Activated T-cell treated with anti-CD3 and anti-CD28 coated beads for 1 hour (primary cell): Measurements from ENCODE around the gene SYNGAP1.
"Not testable (repeated sequence)": the region's sequence is repeated elsewhere in the genome, so short reads cannot be mapped to it uniquely, and the experiment has no call there.

Experiments used
- DNase-seq: peaks from one replicate; pipeline ENCODE4 v3.0.0-alpha.2; 2020; ENCODE audit warnings: low read depth

The SYNGAP1 gene

GRCh38 chr6:33481192-33481591, 61.3 kb downstream of the SYNGAP1 start:
- DNase-seq = no peak

- DNase-seq = not testable (repeated sequence)
Observed at GRCh38 chr6:33482620-33483019, 62.8 kb downstream of the SYNGAP1 start.

- no peak for DNase-seq
Observed at GRCh38 chr6:33483678-33484077, 63.8 kb downstream of the SYNGAP1 start.

GRCh38 chr6:33484673-33485262, 64.9 kb downstream of the SYNGAP1 start:
- not testable (repeated sequence) for DNase-seq

GRCh38 chr6:33485680-33486079, 65.8 kb downstream of the SYNGAP1 start:
- DNase-seq = not testable (repeated sequence)

- DNase-seq = no peak
Observed at GRCh38 chr6:33488339-33488738, 68.5 kb downstream of the SYNGAP1 start.

GRCh38 chr6:33490198-33490597, 70.3 kb downstream of the SYNGAP1 start:
- DNase-seq = no peak

GRCh38 chr6:33490621-33491020, 70.8 kb downstream of the SYNGAP1 start:
- no peak for DNase-seq

GRCh38 chr6:33492093-33492492, 72.2 kb downstream of the SYNGAP1 start:
- DNase-seq = no peak

GRCh38 chr6:33497157-33497556, 77.3 kb downstream of the SYNGAP1 start:
- no peak for DNase-seq

GRCh38 chr6:33502486-33502885, 82.6 kb downstream of the SYNGAP1 start:
- DNase-seq = no peak

GRCh38 chr6:33504486-33504885, 84.6 kb downstream of the SYNGAP1 start:
- no peak for DNase-seq
